GM21367 (cell line): ENCODE results near the gene XRCC6.
A peak's percentile ranks its signal among the peaks of the same experiment; 100 is the strongest.
"Not testable (repeated sequence)": the region's sequence is repeated elsewhere in the genome, so short reads cannot be mapped to it uniquely, and the experiment has no call there.

Experiments
- ATAC-seq: cut with Tn5 transposase; IDR thresholded peaks from one replicate; pipeline ENCODE4 v1.9.1; 2021; ENCODE audit not compliant: unreplicated experiment

Gene XRCC6

DNA sequence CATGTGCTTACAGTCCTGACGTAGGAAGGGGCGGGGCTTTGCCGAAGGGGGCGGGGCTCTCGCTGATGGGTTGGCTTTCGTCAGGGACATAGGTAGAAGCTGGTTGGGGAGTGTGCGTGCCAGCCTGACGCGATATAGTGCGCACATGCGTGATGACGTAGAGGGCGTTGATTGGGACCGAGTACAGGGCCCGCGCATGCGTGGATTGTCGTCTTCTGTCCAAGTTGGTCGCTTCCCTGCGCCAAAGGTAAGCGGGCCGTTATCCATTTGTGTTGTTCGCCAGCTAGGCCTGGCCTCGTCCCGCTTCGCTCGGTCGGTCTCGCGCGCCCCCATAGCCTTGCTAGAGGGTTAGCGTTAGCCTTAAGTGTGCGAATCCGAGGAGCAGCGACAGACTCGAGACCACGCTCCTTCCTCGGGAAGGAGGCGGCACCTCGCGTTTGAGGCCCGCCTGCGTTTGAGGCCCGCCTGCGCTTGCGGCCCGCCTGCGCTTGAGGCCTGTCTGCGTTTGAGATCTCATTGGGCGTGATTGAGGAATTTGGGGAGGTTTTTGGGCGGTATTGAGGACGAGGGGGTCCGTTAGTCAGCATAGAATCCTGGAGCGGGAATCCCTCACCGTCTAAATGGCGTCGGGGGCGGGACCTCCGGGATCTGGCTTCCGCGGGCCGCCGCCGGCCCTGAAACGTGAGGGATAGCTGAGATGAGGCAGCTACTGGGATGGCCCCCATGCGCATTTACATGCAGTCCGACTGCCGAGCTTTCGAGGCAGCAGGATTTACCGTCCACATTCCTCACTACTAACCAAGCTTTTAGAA, at the start of gene XRCC6:
TSS of gene XRCC6 (plus strand) at position 197 of the 812 bp plus-strand sequence. CDS start 710 bp downstream, outside the sequence.
- ATAC-seq = peak; percentile 68

DNA sequence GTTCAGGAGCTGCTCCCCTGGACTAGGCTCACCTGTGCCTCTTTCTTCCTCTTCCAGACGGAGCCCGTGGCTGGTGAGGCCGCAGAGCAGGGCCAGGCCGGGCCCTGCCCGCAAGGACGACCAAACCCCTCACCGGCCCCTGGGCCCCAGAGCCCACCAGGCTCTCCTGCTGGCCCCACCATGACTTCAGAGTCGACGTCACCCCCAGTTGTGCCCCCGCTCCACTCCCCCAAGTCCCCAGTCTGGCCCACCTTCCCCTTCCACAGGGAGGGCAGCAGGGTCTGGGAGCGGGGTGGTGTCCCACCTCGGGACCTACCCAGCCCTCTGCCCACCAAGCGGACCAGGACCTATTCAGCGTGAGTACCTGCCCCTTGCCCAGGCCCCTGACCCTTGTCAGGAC, 49.3 kb upstream of the XRCC6 start:
- ATAC-seq = no peak

DNA sequence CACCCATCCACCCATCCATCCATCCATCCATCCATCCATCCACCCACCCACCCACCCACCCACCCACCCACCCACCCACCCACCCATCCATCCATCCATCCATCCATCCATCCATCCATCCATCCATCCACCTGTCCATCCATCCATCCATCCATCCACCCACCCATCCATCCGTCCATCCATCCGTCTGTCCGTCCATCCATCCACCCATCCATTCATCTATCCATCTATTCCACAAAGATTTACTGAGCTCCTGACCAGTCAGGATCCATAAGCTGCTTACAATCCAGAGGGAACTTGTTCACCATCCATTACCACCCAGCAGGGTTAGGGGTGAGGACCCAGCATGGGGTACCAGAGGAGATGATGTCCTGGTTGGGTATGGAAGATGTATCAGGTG, 48.8 kb upstream of the XRCC6 start:
- not testable (repeated sequence) for ATAC-seq

- no peak for ATAC-seq
These were observed 47.4 kb upstream of the XRCC6 start for GRCh38 chr22:41573677-41574076.

DNA sequence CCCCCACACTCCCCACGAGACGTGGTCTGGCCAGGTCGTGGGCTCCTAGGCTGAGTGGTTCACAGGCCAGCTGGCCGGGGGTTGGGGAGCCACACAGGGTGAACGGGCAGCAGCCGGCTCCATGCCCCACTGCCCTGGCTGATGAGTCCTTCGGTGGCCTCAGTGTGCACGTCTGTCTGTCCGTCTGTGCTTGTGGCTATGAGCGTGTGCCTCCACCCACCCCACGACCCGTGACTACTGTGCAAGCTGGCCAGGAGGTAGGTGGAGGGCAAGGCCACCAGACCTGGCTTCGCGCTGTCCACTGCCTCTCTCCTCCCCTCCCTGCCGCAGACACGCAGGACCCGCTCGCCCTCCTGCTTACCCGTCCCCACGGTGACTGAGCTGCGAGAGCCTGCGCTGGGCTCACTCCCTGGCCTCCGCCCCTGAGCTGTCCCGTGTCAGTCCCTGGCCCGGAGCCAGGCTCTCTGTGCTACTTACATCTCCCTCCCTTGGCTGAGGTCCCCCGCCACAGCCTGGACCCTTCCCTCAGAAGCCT, 46.2 kb upstream of the XRCC6 start:
- ATAC-seq = no peak

GRCh38 chr22:41575533-41575932, 45.6 kb upstream of the XRCC6 start:
- no peak for ATAC-seq

DNA sequence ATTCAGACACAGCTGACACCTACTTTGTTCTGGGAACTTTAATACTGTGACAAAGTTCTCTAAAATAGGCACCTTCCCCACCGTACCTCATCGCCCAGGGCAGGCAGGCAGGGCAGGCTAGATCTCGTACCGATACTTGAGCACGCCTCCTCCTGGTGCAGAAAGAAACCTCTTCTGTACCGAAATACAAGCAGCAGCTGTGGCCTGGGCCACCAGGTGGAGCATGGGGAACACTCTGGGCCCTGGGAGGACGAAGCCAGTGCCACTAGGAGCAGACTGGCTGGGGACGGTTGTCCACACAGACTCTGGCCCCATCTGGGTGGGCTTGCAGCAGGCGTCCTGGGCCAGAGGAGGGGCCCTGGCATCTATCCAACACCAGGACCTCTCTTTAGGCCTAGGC, 44.2 kb upstream of the XRCC6 start:
- ATAC-seq = no peak

DNA sequence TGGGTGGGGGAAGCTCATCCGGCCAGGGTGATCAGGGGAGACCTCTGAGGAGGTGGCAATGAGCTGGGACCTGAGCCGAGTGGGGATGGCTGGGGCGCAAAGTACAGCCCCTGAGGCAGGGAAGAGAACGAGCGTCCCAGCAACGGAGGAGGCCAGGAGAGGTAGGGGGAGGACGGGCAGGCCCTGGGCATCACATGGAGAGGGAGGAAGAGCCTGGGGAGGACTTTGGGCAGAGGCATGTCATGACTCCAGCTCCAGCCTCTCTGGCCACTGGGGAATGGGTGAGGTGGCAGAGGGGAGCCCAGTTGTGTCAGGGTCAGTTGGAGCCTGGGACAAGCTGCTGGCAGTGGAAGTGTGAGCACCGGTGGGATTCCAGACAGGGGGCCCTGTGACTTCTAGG, 43.0 kb upstream of the XRCC6 start:
- ATAC-seq = no peak

DNA sequence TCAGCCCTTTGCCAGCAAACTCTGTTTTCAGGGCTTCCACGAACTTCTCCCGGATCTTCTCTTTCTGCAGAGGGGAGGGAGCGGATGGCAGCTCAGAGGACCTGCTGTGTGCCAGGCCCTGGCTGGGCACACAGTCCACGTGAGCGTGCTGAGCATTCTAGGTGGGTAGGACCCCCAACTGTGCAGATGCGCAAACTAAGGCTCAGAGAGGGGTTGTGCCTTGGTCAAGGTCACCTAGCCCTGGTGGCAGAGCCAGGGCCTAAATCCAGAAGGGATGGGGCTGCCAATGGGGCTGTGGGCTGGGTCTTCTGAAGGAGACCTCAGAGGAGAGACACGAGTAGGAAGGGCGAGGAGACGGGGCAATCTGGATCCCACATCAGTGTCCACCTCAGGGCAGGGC, 42.3 kb upstream of the XRCC6 start:
- no peak for ATAC-seq

GRCh38 chr22:41579297-41579996, 41.6 kb upstream of the XRCC6 start:
- no peak for ATAC-seq

- no peak for ATAC-seq
These were observed 41.1 kb upstream of the XRCC6 start for GRCh38 chr22:41579997-41580355.

GRCh38 chr22:41582694-41583093, 38.4 kb upstream of the XRCC6 start:
- no peak for ATAC-seq

DNA sequence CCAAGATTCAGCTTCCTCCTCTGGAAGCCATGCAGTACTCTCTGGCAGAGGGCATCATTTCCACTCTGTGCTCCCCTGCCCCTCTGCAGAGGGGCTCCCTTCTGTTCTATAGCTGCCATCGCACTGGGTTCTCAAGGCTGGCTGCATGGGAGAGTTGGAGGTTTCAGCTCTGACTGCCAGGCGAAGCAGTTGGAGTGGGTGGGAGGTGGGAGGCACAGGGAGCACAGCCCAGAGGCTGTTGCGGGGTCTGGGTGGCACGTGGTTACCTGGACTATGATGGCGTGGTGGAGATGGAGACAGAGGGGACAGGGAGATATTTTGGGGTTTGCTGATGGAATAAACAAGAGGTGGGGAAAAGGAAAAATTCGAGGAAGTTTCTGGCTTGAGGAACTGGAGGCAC, 36.2 kb upstream of the XRCC6 start:
- no peak for ATAC-seq

- ATAC-seq = no peak
These were observed 35.2 kb upstream of the XRCC6 start for GRCh38 chr22:41585898-41586297.

- ATAC-seq = no peak
These were observed 33.8 kb upstream of the XRCC6 start for GRCh38 chr22:41587347-41587723.

- peak; percentile 88 for ATAC-seq
These were observed 31.5 kb upstream of the XRCC6 start, which contains the start of gene PMM1 for GRCh38 chr22:41589391-41590241. TSS of gene PMM1 (minus strand) at chr22:41589840. CDS start at chr22:41589805, 35 bp downstream.

GRCh38 chr22:41593336-41593960, 27.6 kb upstream of the XRCC6 start:
- ATAC-seq = not testable (repeated sequence)

GRCh38 chr22:41595703-41596102, 25.4 kb upstream of the XRCC6 start:
- no peak for ATAC-seq

DNA sequence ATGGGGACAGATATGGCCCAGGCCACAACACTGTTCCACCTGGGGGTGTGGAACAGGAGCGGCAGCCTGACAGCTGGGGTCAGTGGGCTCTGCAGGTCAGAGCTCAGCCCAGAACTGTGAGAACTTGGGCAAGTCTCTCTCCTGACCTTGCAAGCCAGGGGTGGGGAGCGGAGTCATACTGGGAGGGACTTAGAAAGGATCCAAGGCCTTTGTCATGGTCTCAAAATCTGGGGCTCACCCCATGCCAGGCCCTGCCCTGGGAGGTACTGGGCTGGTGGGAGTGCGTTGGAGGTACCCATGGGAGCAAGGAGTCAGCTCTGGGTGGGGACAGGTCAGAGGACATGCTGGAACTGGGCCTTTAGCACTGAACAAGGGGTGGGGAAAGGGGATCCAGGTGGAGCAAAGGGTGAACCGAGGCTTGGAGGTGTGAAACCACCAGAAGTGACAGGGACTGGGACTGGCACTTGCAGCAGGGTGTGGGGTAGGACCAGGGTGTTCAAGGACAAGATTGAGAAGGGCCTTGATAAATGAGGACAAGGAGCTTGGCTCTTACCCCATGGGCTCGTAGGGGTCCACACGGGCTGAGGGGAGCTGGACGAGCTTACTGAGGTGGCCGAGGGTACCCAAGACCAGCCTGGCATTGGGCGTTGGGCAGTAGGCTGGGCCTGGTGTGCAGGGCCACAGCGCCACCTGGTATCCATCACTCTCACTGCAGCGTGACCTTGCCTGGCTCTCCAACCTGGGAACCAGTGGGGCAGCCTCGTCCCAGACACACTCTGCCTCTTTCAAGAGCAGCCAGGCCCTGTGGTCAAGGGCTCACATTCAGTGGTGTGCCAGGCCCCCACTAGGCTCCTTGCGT, 24.1 kb upstream of the XRCC6 start:
- no peak for ATAC-seq

DNA sequence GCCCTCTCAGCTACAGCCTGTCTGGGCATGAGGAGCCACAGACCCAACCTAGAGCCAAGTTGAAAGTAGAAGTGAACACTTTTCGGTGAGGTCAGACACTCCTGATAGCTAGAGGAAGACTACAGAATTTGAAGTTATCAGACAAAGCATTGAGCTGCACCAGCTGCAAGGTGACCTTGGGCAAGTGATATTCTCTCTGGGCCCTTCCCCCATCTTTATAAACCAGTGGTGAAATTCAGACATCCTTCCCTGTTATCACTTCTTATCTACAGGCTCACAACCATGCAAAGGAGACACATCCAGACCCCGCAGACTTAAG, 23.5 kb upstream of the XRCC6 start:
- ATAC-seq = no peak
